ENCODE measurements around the gene DPH7. TPM values are rescaled to one million over a fixed set of nuclear protein-coding genes. Genes with fewer than 3 reads are reported as not detected.
"Not testable (repeated sequence)": the region's sequence is repeated elsewhere in the genome, so short reads cannot be mapped to it uniquely, and the experiment has no call there.

Gene DPH7
- 33.9 TPM for total RNA-seq

GRCh38 chr9:137578518-137579258, at the start of gene DPH7:
Gene DPH7, minus strand, starts transcription at chr9:137578925. Its CDS starts 148 bp downstream, at chr9:137578777.
- peak; percentile 95 for DNase-seq (ENCODE audit: low spot score)

DNA sequence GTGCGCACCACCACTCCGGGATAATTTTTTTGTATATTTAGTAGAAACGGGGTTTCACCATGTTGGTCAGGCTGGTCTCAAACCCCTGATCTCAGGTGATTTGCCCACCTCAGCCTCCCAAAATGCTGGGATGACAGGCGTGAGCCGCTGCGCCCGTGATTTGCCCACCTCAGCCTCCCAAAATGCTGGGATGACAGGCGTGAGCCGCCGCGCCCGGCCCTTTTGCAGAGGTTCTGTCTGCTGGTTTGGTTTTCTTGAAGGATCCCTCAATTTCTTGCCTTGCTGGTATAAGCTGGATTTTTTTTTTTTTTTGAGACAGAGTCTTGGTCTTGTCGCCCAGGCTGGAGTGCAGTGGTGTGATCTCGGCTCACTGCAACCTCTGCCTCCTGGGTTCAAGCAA, 48.7 kb upstream of the DPH7 start:
- not testable (repeated sequence) for DNase-seq (ENCODE audit: low spot score)

GRCh38 chr9:137626464-137626863, 47.7 kb upstream of the DPH7 start:
- DNase-seq (ENCODE audit: low spot score): no peak

GRCh38 chr9:137622211-137622610, 43.5 kb upstream of the DPH7 start:
- DNase-seq (ENCODE audit: low spot score): not testable (repeated sequence)

DNA sequence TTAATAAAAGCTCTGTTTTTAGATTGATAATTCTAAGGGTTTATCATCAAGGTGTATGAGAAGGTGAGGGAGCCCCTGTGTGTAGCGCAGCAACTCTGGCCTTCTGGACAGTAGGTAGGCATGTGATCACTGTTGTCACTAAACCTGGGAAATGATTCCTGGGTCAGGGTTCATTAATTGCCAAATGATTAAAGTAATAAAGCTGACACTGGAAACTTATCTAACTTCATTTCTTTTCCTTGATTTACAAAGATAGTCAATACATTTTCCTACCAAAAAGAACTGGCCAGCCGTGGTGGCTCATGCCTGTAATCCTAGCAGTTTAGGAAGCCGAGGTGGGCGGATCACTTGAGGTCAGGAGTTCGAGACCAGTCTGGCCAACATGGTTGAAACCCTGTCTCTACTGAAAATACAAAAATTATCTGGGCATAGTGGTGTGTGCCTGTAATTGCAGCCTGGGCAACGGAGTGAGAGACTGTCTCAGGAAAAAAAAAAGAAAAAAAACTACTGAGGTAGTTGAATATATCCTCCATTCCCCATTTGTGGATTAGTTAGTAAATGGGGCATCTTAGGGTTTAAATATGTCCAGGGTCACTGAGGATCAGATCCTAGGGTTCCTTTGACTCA, 42.5 kb upstream of the DPH7 start:
- no peak for DNase-seq (ENCODE audit: low spot score)

DNA sequence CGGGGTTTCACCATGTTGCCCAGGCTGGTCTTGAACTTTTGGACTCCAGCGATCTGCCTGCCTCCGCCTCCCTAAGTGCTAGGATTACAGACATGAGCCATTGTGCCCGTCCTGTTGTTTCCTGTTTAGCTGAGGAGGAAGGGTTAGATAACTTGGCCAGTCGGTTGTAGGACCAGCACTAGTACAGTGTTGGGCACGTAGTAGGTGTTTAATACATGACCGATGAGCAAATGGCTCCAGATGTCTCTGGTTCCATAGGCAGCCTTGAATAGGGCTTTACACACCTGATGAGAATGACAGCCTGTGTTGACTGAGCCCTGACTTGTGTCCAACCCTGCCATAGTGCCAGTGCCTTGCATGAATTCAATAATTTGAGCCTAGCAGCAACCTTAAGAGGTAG, 41.9 kb upstream of the DPH7 start:
- DNase-seq (ENCODE audit: low spot score): no peak

GRCh38 chr9:137620048-137620405, 41.3 kb upstream of the DPH7 start:
- DNase-seq (ENCODE audit: low spot score): no peak

DNA sequence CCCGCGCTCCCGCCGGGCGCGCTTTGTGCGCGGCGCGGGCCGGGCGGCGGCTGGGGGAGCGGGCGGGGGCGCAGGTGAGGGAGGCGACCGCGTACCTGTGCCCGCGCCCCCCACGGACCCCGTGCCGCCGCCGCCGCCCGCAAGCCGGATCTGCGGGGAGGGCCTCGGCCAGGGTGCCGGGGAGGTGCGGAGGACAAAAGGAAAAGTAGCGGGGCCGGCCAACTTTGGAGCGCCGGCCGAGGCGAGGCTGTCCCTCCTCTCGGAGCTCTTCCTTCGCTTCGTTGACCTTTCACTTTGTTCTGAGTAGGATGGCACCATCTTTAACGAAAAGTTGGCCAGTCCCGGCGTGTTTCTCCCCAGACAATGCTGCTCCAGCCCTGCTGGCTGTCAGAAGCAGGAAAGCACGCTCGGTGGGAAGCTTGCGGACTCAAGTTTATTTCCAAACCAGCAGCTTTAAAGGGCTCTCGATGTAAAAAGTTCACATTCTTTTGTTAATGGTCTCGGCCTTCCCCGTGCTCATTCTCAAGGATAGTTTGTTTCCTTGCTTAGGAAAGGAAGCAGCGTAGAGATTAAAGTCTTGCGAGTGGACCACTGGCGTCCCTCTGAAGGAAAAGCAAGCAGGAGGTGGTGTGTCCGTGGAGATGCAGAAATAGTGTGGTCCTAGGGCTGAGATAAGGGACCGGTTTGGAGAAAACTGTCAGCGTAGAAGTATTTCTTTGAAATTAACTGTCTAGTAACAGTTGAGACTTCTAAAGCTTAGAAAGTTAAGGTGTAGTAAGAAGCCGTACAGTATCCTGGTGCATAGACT, 40.7 kb upstream of the DPH7 start:
- DNase-seq (ENCODE audit: low spot score): no peak

DNA sequence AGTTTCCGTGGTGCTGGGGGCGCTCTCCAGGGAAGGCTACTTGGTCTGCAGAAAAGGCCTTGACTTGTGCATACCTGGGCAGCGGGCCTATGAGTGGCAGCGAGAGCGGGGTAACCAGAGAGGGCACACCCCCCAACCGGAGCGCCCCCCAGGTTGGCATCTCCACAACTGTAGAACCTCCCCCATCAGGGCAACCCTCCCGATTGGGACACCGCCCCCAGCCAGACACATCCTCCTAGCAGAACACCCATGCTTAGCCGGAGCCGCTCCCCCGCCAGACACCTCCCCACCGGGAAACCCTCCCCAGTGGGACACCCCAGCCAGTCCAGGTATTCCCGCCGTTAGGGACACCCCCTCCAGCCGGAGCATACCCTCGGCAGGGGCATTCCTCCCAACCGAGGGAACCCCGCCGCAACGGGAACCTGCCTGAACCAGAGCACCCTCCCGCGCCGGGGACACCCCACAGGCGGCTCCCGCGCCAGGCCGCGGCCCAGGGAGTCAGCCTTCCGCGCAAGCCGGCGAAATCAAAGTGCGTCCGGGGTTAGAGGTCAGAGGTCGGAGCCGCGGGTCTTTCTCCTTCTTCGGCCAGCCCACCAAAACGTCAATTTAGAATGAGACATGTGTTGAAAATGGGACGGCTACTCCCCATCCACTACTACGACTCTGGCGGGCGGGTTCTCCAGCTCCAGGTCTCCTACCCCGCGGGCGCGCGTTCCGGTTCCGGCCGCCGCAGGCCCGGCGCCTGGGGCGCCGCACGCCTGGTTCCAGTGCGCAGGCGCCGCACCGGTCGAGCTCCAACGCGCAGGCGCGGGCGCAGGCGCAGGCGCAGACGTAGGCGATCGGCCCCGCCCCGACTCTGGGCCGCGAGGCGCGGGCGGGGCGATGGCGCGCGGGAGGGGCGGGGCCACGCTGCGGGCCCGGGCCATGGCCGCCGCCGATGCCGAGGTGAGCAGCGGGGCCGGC, 39.7 kb upstream of the DPH7 start, which contains the start of gene EHMT1:
Gene EHMT1 (plus strand): TSS at position 901 of the 963 bp plus-strand sequence. CDS start 24 bp downstream, at position 925.
- DNase-seq (ENCODE audit: low spot score): peak; percentile 90

- DNase-seq (ENCODE audit: low spot score): no peak
These were observed 36.7 kb upstream of the DPH7 start for GRCh38 chr9:137615387-137615871.

- no peak for DNase-seq (ENCODE audit: low spot score)
These were observed 36.1 kb upstream of the DPH7 start for GRCh38 chr9:137614631-137615386.

DNA sequence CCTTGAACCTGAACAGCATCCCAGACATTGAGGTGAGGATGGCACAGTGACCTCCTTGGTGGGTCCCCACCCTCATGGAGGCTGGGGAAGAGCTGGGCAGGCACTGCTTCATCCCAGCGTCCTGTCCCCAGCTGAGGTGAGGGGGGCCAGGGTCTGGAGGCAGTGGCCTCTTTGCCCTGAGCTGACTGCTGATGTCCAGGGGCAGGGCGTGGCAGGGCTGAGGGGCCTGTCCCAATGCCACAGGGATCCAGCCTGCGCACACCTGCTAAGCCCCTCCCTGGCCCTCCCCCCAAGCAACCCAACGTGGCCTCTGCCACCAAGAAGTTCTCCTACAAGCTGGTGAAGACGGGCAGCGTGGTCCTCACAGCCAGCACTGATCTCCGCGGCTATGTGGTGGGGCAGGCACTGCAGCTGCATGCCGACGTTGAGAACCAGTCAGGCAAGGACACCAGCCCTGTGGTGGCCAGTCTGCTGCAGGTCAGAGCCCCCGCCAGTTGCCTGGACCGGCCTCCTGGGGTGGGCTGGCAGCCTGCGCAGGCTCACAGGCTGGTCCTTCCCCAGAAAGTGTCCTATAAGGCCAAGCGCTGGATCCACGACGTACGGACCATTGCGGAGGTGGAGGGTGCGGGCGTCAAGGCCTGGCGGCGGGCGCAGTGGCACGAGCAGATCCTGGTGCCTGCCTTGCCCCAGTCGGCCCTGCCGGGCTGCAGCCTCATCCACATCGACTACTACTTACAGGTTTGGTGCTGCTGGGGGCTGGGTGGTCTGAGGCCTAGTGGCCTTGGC, 35.2 kb upstream of the DPH7 start:
- no peak for DNase-seq (ENCODE audit: low spot score)

DNA sequence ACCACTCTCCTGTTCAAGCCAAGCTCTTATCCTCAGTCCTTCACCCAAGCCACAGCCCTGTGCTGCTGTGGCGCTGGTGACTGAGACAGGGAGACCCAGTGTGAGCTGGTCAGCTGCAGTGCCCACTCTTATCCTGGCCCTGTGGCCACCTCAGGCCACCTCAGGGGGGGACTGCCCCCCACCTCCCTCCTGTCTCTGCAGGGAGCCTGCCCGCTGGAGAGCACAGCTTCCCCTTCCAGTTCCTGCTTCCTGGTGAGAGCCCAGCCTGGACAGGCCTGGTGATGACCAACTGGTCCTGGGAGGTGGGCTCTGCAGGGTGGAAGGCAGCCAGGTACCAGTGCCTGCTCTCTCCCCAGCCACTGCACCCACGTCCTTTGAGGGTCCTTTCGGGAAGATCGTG, 34.5 kb upstream of the DPH7 start:
- DNase-seq (ENCODE audit: low spot score): no peak

DNA sequence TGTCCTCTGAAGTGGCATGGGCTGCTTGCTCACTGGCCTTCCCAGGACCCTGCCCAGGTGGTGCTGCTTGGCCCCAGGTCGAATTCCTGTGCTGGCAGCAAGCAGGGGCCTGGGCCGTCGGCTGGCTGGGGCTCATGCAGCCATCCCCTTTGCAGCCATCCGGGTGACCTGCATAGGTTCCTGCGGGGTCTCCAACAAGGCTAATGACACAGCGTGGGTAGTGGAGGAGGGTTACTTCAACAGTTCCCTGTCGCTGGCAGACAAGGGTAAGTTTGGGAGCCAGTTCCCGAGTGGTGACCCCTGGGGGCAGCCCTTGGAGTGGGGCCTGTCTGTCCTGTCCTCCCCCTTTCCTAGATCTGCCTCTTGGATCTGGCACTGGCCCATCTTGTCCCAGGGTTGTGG, 34.0 kb upstream of the DPH7 start:
- DNase-seq (ENCODE audit: low spot score): no peak

- DNase-seq (ENCODE audit: low spot score): peak; percentile 94
These were observed 33.2 kb upstream of the DPH7 start for GRCh38 chr9:137611623-137612609.

DNA sequence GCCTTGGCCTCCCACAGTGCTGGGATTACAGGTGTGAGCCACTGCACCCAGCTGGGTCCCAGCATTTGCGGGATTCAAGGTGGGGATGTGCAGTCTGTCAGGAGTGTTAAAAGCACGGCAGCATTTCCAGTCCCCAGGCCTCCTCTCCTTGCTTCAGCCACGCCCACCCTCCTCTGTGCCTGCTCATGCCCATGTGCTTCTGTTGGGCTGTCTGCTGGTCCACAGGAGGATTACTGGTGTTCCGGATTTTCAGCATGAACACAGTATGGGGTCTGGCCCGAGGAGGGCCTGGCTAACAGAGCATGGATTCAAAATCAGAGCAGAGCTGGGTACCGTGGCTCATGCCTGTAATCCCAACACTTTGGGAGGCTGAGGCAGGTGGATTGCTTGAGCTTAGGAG, 32.2 kb upstream of the DPH7 start:
- DNase-seq (ENCODE audit: low spot score): no peak

- DNase-seq (ENCODE audit: low spot score): no peak
These were observed 28.6 kb upstream of the DPH7 start for GRCh38 chr9:137607141-137607857.

DNA sequence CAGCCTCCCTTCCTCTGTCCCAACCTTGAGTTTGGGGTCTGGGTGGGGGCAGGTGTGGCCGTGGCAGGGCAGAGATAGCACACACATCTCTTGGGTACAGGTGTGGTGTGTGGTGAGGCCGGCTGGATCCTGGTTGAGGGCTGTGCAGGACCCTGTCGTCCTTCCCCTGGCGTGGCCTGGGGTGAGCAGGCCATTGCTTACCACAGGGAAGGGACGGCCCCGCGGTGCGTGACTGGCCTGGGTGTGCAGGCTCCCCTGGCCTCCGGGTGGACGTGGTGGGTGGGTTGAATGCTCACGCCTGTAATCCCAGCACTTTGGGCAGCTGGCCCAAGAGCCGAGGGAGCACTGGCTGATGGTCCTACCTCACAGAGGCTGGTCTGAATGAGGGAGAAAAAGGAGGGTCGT, 28.0 kb upstream of the DPH7 start:
- no peak for DNase-seq (ENCODE audit: low spot score)

Measured in mucosa of gallbladder (tissue), 1 donor.